BE2C (cell line): ENCODE data around the gene CBFA2T3.

Experiments used
- DNase-seq: peaks from one replicate; pipeline ENCODE4 v3.0.0-alpha.2; 2020
- H3K27me3 ChIP-seq: fragments of 250-450 bp; sonication (Bioruptor Pico); 2 replicates; pipeline ENCODE4 v1.5.1; 2020; ENCODE audit warnings: mild to moderate bottlenecking
- H3K36me3 ChIP-seq: fragments of 250-450 bp; sonication (Bioruptor Pico); 2 replicates; pipeline ENCODE4 v1.5.1; 2020; ENCODE audit warnings: mild to moderate bottlenecking
- H3K4me1 ChIP-seq: fragments of 250-450 bp; sonication (Bioruptor Pico); 2 replicates; pipeline ENCODE4 v1.5.1; 2020
- H3K4me3 ChIP-seq: 2 replicates; pipeline ENCODE4 v1.5.1; 2011; ENCODE audit warnings: low read depth, low read length
- H3K9me3 ChIP-seq: fragments of 250-450 bp; sonication (Bioruptor Pico); 2 replicates; pipeline ENCODE4 v1.5.1; 2020
- TF ChIP-seq, protein P1 (sequence below): IDR thresholded peaks from 2 replicates; pipeline ENCODE4 v1.5.1; 2012; ENCODE audit warnings: mild to moderate bottlenecking, low read depth, low read length

Gene CBFA2T3

DNA sequence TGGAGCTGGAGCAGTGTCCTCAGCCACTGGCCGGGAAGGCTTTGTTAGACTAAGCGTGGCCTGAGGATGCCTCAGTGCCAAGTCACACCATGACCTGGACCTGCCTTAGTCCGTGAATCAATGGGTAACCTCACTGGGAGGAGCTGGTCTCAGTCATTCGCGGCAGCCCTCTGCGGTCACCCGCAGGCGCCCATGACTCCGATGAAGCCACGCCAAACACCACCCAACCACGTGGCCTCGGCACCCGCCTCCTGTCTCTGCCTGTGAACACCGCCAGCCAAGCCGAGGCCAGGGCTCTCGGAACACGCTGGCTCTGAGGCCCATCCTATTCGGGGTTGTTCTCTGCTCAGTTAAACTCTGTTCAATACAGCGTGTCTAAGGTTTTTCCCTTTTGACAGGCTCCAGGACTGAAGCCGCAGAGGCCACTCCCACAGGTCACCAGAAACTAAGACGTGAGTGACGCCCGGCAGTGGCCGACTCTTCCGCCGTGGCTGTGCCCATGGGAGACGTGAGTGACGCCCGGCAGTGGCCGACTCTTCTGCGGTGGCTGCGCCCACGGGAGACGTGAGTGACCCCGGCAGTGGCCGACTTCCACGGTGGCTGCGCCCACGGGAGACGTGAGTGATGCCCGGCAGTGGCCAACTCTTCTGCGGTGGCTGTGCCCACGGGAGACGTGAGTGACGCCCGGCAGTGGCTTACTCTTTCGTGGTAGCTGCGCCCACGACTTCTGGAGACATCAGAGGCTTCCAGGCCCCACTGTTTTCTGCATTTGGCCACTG is 93.7 kb downstream of the CBFA2T3 start:
- H3K4me1 ChIP-seq = no peaks in the 10 kb centered on the region
- H3K4me3 ChIP-seq = no peak overlapping the region
- TF ChIP-seq, protein P1, sequence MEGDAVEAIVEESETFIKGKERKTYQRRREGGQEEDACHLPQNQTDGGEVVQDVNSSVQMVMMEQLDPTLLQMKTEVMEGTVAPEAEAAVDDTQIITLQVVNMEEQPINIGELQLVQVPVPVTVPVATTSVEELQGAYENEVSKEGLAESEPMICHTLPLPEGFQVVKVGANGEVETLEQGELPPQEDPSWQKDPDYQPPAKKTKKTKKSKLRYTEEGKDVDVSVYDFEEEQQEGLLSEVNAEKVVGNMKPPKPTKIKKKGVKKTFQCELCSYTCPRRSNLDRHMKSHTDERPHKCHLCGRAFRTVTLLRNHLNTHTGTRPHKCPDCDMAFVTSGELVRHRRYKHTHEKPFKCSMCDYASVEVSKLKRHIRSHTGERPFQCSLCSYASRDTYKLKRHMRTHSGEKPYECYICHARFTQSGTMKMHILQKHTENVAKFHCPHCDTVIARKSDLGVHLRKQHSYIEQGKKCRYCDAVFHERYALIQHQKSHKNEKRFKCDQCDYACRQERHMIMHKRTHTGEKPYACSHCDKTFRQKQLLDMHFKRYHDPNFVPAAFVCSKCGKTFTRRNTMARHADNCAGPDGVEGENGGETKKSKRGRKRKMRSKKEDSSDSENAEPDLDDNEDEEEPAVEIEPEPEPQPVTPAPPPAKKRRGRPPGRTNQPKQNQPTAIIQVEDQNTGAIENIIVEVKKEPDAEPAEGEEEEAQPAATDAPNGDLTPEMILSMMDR = no peak
- DNase-seq = no peak
- peaks cover 42% of the 10 kb centered on the region for H3K27me3 ChIP-seq
- H3K9me3 ChIP-seq = no peaks in the 10 kb centered on the region
- H3K36me3 ChIP-seq = no peaks in the 10 kb centered on the region

GRCh38 chr16:88882358-88883030 is 94.5 kb downstream of the CBFA2T3 start:
- no peak overlapping the region for H3K4me3 ChIP-seq
- no peaks in the 10 kb centered on the region for H3K4me1 ChIP-seq
- no peaks in the 10 kb centered on the region for H3K9me3 ChIP-seq
- no peaks in the 10 kb centered on the region for H3K36me3 ChIP-seq
- H3K27me3 ChIP-seq = peaks cover 50% of the 10 kb centered on the region
- DNase-seq = no peak
- TF ChIP-seq, protein P1 = no peak

- no peaks in the 10 kb centered on the region for H3K36me3 ChIP-seq
- no peaks in the 10 kb centered on the region for H3K4me1 ChIP-seq
- TF ChIP-seq, protein P1 = no peak
- H3K9me3 ChIP-seq = no peaks in the 10 kb centered on the region
- no peak for DNase-seq
- no peak overlapping the region for H3K4me3 ChIP-seq
- peaks cover 57% of the 10 kb centered on the region for H3K27me3 ChIP-seq
Measured at GRCh38 chr16:88881675-88882357, 95.2 kb downstream of the CBFA2T3 start.

- Histone ChIP-seq H3K4me1 (no peaks in the 10 kb centered on the region), H3K9me3 (no peaks in the 10 kb centered on the region), H3K27me3 (peaks cover 64% of the 10 kb centered on the region), H3K4me3 (no peak overlapping the region), H3K36me3 (no peaks in the 10 kb centered on the region)
- TF ChIP-seq, protein P1 = no peak
- no peak for DNase-seq
Measured at GRCh38 chr16:88881007-88881615, 95.9 kb downstream of the CBFA2T3 start.

DNA sequence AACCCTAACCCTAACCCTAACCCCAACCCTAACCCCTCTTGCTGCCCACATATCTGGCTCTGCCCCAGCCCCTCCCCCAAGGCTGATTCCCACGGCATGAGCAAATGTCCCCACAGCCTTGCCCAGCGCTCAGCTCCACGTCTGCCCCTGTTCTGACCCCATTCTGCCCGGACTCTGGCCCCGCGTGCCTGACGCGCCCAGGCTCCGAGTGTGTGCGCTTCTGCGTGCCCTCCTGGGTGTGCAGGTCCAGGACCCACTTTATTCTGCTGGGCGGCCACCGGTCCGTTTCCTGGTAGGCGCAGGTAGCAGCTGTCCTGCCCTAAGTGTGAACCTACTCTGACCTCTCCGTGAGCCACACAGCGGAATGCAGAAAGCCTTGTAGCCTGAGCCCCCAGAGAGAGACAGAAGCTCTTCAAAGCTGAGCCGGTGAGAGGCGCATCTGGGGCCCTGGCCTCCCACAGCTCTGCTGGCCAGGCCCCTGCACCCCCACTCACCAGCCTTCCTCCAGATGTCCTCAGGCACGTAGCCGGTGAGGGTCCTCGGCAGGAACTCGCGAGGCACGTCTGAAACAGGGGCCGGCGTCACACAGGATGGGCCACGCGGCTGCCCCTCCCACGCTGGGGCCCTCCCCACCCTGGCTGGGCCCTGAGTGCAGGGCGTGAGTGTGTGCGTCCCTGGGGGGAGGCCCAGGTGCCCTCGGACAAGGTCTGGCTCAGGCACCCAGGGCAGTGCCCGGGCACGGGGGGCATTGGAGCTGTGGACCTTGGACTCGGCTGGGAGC is 96.6 kb downstream of the CBFA2T3 start:
- no peak overlapping the region for H3K4me3 ChIP-seq
- no peak for DNase-seq
- no peaks in the 10 kb centered on the region for H3K36me3 ChIP-seq
- TF ChIP-seq, protein P1 = no peak
- no peaks in the 10 kb centered on the region for H3K9me3 ChIP-seq
- H3K4me1 ChIP-seq = no peaks in the 10 kb centered on the region
- H3K27me3 ChIP-seq = peaks cover 71% of the 10 kb centered on the region
